SKM-1 (cell line): ENCODE data around the gene ARL15.
"Not testable (repeated sequence)": the region's sequence is repeated elsewhere in the genome, so short reads cannot be mapped to it uniquely, and the experiment has no call there.

Source experiments
- DNase-seq: peaks from one replicate; lab custom pipeline; 2025; ENCODE audit not compliant: unreplicated experiment; lab: John Stamatoyannopoulos, UW

ARL15 gene

GRCh38 chr5:53871775-53872174 lies 438.6 kb downstream of the ARL15 start:
- no peak for DNase-seq

GRCh38 chr5:53871050-53871449 lies 439.3 kb downstream of the ARL15 start:
- no peak for DNase-seq

GRCh38 chr5:53858700-53859456 lies 451.5 kb downstream of the ARL15 start:
- DNase-seq: no peak

- DNase-seq: no peak
Measured at GRCh38 chr5:53856506-53856905, 453.9 kb downstream of the ARL15 start.

GRCh38 chr5:53836851-53837430 lies 473.4 kb downstream of the ARL15 start:
- not testable (repeated sequence) for DNase-seq

GRCh38 chr5:53834500-53834899 lies 475.9 kb downstream of the ARL15 start:
- DNase-seq: no peak
